Endodermal cell (in vitro differentiated cells): ENCODE data around the gene PTPN5. TPM values are rescaled to one million over a fixed set of nuclear protein-coding genes. Genes with fewer than 3 reads are reported as not detected.

ENCODE experiments used
- DNase-seq: peaks from one replicate; pipeline ENCODE4 v3.0.0-alpha.2; 2017
- H3K27ac ChIP-seq: 2 replicates; pipeline ENCODE4 v1.5.1; 2013; ENCODE audit warnings: mild to moderate bottlenecking, low read depth, low read length, moderate library complexity
- H3K27me3 ChIP-seq: 2 replicates; pipeline ENCODE4 v1.6.1; 2013; ENCODE audit warnings: mild to moderate bottlenecking, low read length, moderate library complexity; ENCODE audit not compliant: insufficient read depth, control insufficient read depth, poor library complexity, severe bottlenecking
- H3K36me3 ChIP-seq: 2 replicates; pipeline ENCODE4 v1.7.0; 2013; ENCODE audit warnings: mild to moderate bottlenecking, low read length, moderate library complexity; ENCODE audit not compliant: control insufficient read depth, insufficient read depth
- H3K4me1 ChIP-seq: one replicate; pipeline ENCODE4 v1.7.0; 2013; ENCODE audit warnings: low read length; ENCODE audit not compliant: control insufficient read depth, insufficient read depth
- H3K4me3 ChIP-seq: 2 replicates; pipeline ENCODE4 v1.5.1; 2013; ENCODE audit warnings: mild to moderate bottlenecking, low read length, moderate library complexity
- H3K9ac ChIP-seq: 2 replicates; pipeline ENCODE4 v1.6.1; 2013; ENCODE audit warnings: mild to moderate bottlenecking, low read length, moderate library complexity; ENCODE audit not compliant: poor library complexity, severe bottlenecking; ENCODE audit errors: extremely low read depth
- H3K9me3 ChIP-seq: 2 replicates; pipeline ENCODE4 v1.6.1; 2013; ENCODE audit warnings: mild to moderate bottlenecking, low read length, moderate library complexity; ENCODE audit not compliant: control insufficient read depth
- H3K27ac Mint-ChIP-seq: 2 replicates; pipeline ENCODE4 v1.8.0; 2020; ENCODE audit warnings: mixed read lengths
- H3K27me3 Mint-ChIP-seq: 2 replicates; pipeline ENCODE4 v1.8.0; 2021; ENCODE audit warnings: mild to moderate bottlenecking, mixed read lengths; ENCODE audit not compliant: insufficient read depth
- H3K36me3 Mint-ChIP-seq: 2 replicates; pipeline ENCODE4 v1.8.0; 2020; ENCODE audit warnings: low read depth, mixed read lengths
- H3K4me1 Mint-ChIP-seq: 2 replicates; pipeline ENCODE4 v1.8.0; 2020; ENCODE audit warnings: mixed read lengths
- H3K4me3 Mint-ChIP-seq: 2 replicates; pipeline ENCODE4 v1.8.0; 2020; ENCODE audit warnings: mild to moderate bottlenecking, moderate library complexity, mixed read lengths
- H3K9me3 Mint-ChIP-seq: 2 replicates; pipeline ENCODE4 v1.8.0; 2020; ENCODE audit warnings: mild to moderate bottlenecking, mixed read lengths
- WGBS, 2 experiments: methylation state at CpG; one replicate each; pipeline versions ENCODE4 v1.1.5 to v1.1.7; 2013; ENCODE audit warnings: missing lambda C conversion rate in 2 of 2, mixed read lengths in 1 of 2; ENCODE audit not compliant: insufficient coverage in 1 of 2, insufficient read length in 1 of 2; 5-methylcytosine and 5-hydroxymethylcytosine counted together
- total RNA-seq, 2 donors: library from RNA; stranded (reverse); fragmentation: NEBNext Ultra II Directional in 1 of 2; extraction: Animal tissue kit (Norgen Biotek cat#: 25700) in 1 of 2; gene quantifications; 2 replicates in 1 of 2; 3 replicates in 1 of 2; pipeline ENCODE4 v1.2.1, GENCODE V29; 2021
- TF ChIP-seq, protein P1 (sequence below): fragments of 200-600 bp; sonication (generic); conservative IDR thresholded peaks from 2 replicates; pipeline ENCODE4 v1.5.0; 2021; ENCODE audit warnings: antibody characterized with exemption, mild to moderate bottlenecking

The PTPN5 gene
- total RNA-seq, 2 donors from 2014 or later: 27.6 to 51.0 TPM

DNA sequence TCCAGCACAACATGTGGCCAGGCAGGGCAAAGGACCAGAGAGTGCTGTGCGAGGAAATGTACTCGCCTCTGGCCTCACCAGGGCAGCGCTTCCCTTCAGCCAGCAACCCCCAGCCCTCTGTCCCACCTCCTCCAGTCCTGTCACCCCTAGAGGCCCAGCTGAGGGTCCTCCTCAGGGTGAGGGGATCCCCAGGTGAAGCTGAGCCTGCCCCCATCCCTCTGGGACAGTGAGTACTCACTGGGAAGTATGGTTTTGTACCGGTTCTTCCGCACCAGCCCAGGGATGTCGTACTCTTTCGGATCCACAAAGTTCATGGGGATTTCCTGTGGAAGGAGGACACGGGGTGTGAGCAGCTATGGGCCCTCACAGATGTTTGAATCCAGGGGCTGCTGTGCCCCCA lies 54.0 kb downstream of the PTPN5 start:
- H3K27ac Mint-ChIP-seq: no peak overlapping the region
- no peaks in the 10 kb centered on the region for H3K36me3 ChIP-seq
- TF ChIP-seq, protein P1, sequence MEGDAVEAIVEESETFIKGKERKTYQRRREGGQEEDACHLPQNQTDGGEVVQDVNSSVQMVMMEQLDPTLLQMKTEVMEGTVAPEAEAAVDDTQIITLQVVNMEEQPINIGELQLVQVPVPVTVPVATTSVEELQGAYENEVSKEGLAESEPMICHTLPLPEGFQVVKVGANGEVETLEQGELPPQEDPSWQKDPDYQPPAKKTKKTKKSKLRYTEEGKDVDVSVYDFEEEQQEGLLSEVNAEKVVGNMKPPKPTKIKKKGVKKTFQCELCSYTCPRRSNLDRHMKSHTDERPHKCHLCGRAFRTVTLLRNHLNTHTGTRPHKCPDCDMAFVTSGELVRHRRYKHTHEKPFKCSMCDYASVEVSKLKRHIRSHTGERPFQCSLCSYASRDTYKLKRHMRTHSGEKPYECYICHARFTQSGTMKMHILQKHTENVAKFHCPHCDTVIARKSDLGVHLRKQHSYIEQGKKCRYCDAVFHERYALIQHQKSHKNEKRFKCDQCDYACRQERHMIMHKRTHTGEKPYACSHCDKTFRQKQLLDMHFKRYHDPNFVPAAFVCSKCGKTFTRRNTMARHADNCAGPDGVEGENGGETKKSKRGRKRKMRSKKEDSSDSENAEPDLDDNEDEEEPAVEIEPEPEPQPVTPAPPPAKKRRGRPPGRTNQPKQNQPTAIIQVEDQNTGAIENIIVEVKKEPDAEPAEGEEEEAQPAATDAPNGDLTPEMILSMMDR: no peak

GRCh38 chr11:18736590-18737148 lies 54.9 kb downstream of the PTPN5 start:
- WGBS, 2 experiments: 80 to 84% methylated on average over 10 of the region's 10 CpGs
- no peak overlapping the region for H3K27ac Mint-ChIP-seq
- H3K4me3 Mint-ChIP-seq: no peak overlapping the region
- Histone ChIP-seq H3K27me3 (no peaks in the 10 kb centered on the region), H3K9me3 (no peaks in the 10 kb centered on the region), H3K4me3 (no peak overlapping the region), H3K36me3 (no peaks in the 10 kb centered on the region), H3K27ac (no peak overlapping the region), H3K4me1 (peaks cover 13% of the 10 kb centered on the region), H3K9ac (no peak overlapping the region)
- H3K4me1 Mint-ChIP-seq: peaks cover 33% of the 10 kb centered on the region
- peak; percentile 76 for DNase-seq
- H3K27me3 Mint-ChIP-seq: peaks cover 25% of the 10 kb centered on the region
- TF ChIP-seq, protein P1: peak; percentile 64
- H3K9me3 Mint-ChIP-seq: no peaks in the 10 kb centered on the region
- H3K36me3 Mint-ChIP-seq: peaks cover 4% of the 10 kb centered on the region

More for the DNA sequence above, 54.0 kb downstream of the PTPN5 start:
- Mint-ChIP-seq H3K9me3 (no peaks in the 10 kb centered on the region), H3K4me1 (peaks cover 33% of the 10 kb centered on the region), H3K27me3 (peaks cover 23% of the 10 kb centered on the region), H3K36me3 (peaks cover 6% of the 10 kb centered on the region), H3K4me3 (no peak overlapping the region)
- no peak overlapping the region for H3K27ac ChIP-seq
- H3K4me1 ChIP-seq: peaks cover 13% of the 10 kb centered on the region
- no peaks in the 10 kb centered on the region for H3K27me3 ChIP-seq
- no peak overlapping the region for H3K4me3 ChIP-seq
- H3K9me3 ChIP-seq: no peaks in the 10 kb centered on the region
- 89 to 94% methylated on average over 7 to 8 of the region's 8 CpGs for whole genome bisulfite sequencing, 2 experiments
- no peak overlapping the region for H3K9ac ChIP-seq
- DNase-seq: no peak

DNA sequence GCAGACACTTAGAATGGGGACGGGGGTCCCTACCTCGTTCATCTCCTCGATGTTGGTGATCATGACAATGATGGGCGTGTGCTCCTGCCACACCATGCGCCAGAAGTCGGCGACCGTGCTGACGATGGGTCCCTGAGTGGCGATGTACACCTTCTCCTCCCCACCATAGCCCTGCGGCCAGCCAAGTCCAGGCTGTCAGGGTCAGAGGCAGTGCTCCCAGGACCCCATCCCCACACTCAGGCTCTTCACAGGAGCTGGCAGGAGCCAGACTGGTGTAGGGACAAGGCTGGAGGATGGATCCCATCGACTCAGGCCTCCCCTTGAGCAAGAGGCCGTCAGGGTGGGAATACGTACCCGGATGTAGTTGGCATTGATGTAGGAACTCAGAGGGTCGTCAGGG lies 58.4 kb downstream of the PTPN5 start:
- no peaks in the 10 kb centered on the region for H3K36me3 ChIP-seq
- DNase-seq: no peak
- no peaks in the 10 kb centered on the region for H3K9me3 ChIP-seq
- no peak overlapping the region for H3K4me3 ChIP-seq
- no peaks in the 10 kb centered on the region for H3K27me3 ChIP-seq
- peaks cover 10% of the 10 kb centered on the region for H3K4me1 ChIP-seq
- no peak overlapping the region for H3K27ac ChIP-seq
- WGBS, 2 experiments: 92 to 99% methylated on average over 9 to 16 of the region's 16 CpGs
- Mint-ChIP-seq H3K9me3 (no peaks in the 10 kb centered on the region), H3K4me1 (peaks cover 22% of the 10 kb centered on the region), H3K27ac (no peak overlapping the region), H3K36me3 (no peaks in the 10 kb centered on the region), H3K4me3 (no peak overlapping the region), H3K27me3 (peaks cover 27% of the 10 kb centered on the region)
- TF ChIP-seq, protein P1: no peak
- no peak overlapping the region for H3K9ac ChIP-seq
